IPS-15b (cell line): ENCODE measurements around the gene PLCH1.

Experiments used
- H3K27me3 ChIP-seq: one replicate; pipeline ENCODE4 v1.6.1; 2013; ENCODE audit warnings: low read length; ENCODE audit not compliant: control insufficient read depth, insufficient read depth
- H3K36me3 ChIP-seq: one replicate; pipeline ENCODE4 v1.6.1; 2013; ENCODE audit warnings: low read length; ENCODE audit not compliant: control insufficient read depth, insufficient read depth
- H3K4me1 ChIP-seq: one replicate; pipeline ENCODE4 v1.6.1; 2013; ENCODE audit warnings: mild to moderate bottlenecking, low read length; ENCODE audit not compliant: control insufficient read depth, insufficient read depth
- H3K4me3 ChIP-seq: one replicate; pipeline ENCODE4 v1.5.1; 2013; ENCODE audit warnings: low read depth, low read length
- H3K9ac ChIP-seq: one replicate; pipeline ENCODE4 v1.6.1; 2013; ENCODE audit warnings: low read depth, mild to moderate bottlenecking, low read length
- H3K9me3 ChIP-seq: one replicate; pipeline ENCODE4 v1.6.1; 2013; ENCODE audit warnings: mild to moderate bottlenecking, low read length; ENCODE audit not compliant: control insufficient read depth, insufficient read depth

Gene PLCH1

DNA sequence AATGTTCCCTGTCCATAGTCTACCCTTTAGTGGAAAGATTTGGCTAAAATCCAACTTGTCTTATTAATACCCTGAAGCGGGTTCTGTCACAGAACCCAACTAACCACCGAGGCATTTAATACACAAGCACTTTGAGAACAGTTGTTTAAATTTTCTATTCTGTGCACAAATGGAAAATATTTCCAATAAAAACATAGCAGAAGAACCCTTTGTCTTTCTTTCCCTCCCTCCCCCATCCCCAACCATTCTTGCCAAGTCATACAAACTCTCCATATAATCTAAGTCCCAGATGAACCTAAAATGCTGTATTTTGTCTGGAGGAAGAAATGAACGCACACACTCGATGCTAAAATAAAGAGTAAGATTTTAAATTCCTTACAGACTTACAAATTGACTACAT lies 324.5 kb downstream of the PLCH1 start:
- Histone ChIP-seq H3K27me3 (no peaks in the 10 kb centered on the region), H3K4me3 (no peak overlapping the region), H3K36me3 (no peaks in the 10 kb centered on the region), H3K4me1 (peaks cover 13% of the 10 kb centered on the region), H3K9me3 (no peaks in the 10 kb centered on the region), H3K9ac (no peak overlapping the region)

DNA sequence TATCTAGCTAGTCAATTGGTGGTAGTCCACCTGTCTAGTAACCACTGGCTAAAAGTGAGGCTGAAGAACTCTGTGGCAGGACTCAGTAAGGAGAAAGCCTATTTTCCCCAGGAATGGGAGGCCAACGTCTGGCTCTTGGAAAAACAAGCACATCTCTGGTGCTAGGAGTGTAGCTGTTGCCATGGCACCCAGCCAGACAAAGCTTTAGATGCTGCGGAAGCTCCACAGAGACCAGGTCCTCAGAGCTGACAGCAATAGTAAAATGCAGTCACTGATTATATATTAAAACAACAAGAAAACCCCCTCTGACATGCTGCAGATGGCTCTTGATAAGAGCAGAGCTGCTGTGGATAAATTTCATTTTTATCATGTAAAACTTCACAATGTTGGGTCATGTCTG lies 326.5 kb downstream of the PLCH1 start:
- Histone ChIP-seq H3K9me3 (no peaks in the 10 kb centered on the region), H3K27me3 (no peaks in the 10 kb centered on the region), H3K4me3 (no peak overlapping the region), H3K36me3 (no peaks in the 10 kb centered on the region), H3K4me1 (peaks cover 7% of the 10 kb centered on the region), H3K9ac (no peak overlapping the region)

DNA sequence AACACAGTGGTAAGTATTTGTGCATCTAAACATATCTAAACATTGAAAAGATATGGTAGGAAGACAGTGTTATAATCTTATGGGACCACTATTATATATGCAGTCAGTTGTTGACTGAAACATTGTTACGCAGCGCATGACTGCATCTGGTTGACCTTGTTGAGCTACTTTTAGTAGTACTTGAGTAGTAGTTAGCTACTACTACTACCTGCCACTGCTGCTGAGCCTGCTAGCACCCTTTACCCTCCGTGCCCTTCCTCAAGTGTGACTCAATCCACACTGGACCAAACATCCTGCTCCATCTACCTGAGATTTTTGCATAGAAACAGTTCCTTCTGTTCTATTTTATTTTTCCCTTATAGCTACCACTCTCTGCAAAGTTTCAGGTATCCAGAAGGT lies 327.8 kb downstream of the PLCH1 start:
- no peaks in the 10 kb centered on the region for H3K27me3 ChIP-seq
- no peak overlapping the region for H3K9ac ChIP-seq
- no peaks in the 10 kb centered on the region for H3K9me3 ChIP-seq
- H3K4me1 ChIP-seq: peaks cover 7% of the 10 kb centered on the region
- H3K4me3 ChIP-seq: no peak overlapping the region
- H3K36me3 ChIP-seq: no peaks in the 10 kb centered on the region

DNA sequence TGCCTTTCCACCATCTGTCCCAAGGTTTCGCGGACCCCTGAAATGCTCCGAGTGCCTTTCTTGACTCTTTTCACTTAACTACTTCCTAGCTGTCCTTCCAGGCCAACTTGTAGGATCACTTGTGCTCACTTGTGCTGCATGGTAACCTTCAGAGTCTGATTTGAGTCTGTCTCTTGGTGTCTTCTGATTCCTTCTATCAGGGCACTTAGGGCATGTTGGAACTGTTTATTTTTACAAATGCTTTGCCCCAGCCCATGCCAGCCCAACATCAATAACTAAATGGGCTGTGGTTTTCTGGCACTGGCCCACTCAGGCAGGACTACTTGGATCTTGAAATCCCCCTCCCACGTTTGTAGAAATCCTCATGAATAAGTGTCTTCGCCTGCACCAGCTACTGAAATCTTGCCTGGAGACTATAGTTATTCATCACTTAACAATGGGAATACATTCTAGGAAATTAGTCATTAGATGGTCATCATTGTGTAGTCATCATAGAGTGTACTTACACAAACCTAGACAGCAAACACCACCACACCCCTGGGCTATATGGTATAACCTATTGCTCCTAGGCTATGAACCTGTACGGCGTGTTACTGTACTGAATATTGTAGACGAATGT lies 328.3 kb downstream of the PLCH1 start:
- no peak overlapping the region for H3K9ac ChIP-seq
- H3K9me3 ChIP-seq: no peaks in the 10 kb centered on the region
- no peak overlapping the region for H3K4me3 ChIP-seq
- H3K4me1 ChIP-seq: peaks cover 7% of the 10 kb centered on the region
- H3K27me3 ChIP-seq: no peaks in the 10 kb centered on the region
- no peaks in the 10 kb centered on the region for H3K36me3 ChIP-seq

DNA sequence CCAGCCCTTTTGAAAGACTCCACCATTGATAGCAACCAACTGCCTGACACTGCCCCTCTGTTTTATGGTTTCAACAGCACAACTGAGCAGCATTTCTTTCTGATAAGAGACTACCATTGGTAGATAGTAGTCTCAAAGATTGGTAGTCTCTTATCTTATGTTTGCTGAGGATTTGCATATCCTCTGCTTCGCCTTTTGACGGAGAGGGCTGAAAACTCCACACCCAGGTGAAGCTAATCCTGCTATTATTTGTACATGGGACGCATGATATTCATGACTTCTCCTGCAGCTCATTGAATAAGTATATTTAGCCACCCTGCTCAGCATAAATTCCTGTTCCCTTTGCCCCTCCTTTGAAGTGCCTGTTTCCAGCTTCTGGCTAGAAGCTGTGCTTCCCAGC lies 332.0 kb downstream of the PLCH1 start:
- Histone ChIP-seq H3K4me3 (no peak overlapping the region), H3K36me3 (no peaks in the 10 kb centered on the region), H3K27me3 (no peaks in the 10 kb centered on the region), H3K9ac (no peak overlapping the region), H3K9me3 (no peaks in the 10 kb centered on the region), H3K4me1 (no peaks in the 10 kb centered on the region)

DNA sequence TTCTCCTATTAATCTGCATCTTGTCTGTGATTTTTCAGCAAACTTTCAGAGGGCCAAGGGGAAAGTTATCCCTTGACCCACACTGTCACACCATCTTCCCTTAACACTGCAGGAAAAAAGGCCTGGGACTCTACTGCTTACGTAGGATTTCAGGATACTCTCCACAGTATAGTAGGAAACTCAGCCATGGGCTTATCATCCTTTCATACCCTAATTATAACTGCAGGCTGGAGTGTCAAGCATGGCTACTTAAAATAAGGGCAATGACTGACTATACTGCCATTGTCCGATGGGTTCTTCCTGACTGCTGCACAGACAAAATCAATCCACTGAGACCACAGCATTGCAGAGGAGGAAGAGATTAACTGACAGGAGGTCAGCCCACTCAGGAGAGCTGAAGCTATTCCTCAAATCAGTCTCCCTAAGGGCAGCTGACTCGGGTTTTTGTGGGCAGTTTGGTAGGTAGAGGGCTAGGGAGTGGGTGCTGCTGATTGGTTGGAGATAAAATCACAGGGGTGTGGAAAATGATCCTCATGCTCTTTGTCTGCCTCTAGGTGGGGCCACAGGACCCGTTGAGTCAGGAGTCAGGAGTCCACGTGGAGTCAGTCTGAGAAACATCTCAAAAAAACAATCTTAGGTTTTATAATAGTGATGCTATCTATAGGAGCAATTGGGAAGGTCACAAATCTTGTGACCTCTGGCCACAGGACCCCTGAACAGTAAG lies 333.2 kb downstream of the PLCH1 start:
- Histone ChIP-seq H3K36me3 (no peaks in the 10 kb centered on the region), H3K9ac (no peak overlapping the region), H3K27me3 (no peaks in the 10 kb centered on the region), H3K4me1 (no peaks in the 10 kb centered on the region), H3K9me3 (no peaks in the 10 kb centered on the region), H3K4me3 (no peak overlapping the region)

DNA sequence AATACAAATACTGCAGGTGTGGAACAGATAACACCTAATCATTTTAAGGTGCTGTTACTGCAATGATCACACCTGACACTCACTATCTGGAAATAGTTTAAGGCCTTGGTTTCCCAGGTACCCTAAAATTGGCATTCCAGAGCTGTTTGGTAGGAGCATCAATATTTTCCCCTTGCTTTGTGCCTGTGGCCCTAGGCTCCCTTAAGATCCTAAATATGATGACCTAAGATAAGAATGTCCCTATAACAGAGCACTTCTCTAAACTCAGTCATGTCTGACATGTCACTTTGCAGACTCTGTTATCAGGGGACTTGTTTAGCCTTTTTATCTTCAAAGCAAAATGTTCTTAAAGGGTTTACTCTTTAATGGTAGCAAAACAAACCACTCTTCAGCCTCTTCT lies 335.5 kb downstream of the PLCH1 start:
- Histone ChIP-seq H3K36me3 (no peaks in the 10 kb centered on the region), H3K4me1 (no peaks in the 10 kb centered on the region), H3K9ac (no peak overlapping the region), H3K4me3 (no peak overlapping the region), H3K27me3 (no peaks in the 10 kb centered on the region), H3K9me3 (no peaks in the 10 kb centered on the region)

DNA sequence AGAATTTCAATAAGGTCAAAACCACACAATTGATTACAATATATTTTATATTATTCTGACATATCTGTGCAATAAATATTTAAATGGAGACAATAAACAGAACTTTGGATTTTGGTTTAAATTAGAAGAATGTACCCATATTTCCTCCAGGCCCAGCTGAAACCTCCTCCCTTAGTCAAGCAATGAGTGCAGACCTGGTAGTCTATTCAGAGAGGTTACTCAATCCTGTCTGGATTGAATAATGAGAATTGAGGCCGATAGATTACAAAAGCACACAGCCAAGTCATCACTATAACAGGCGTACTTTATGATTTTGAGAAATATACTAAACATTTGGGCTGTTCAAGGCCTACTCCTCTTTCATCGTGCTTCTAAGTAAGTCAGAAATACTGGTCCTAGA lies 336.9 kb downstream of the PLCH1 start:
- Histone ChIP-seq H3K9ac (no peak overlapping the region), H3K27me3 (no peaks in the 10 kb centered on the region), H3K4me1 (no peaks in the 10 kb centered on the region), H3K4me3 (no peak overlapping the region), H3K9me3 (no peaks in the 10 kb centered on the region), H3K36me3 (no peaks in the 10 kb centered on the region)

DNA sequence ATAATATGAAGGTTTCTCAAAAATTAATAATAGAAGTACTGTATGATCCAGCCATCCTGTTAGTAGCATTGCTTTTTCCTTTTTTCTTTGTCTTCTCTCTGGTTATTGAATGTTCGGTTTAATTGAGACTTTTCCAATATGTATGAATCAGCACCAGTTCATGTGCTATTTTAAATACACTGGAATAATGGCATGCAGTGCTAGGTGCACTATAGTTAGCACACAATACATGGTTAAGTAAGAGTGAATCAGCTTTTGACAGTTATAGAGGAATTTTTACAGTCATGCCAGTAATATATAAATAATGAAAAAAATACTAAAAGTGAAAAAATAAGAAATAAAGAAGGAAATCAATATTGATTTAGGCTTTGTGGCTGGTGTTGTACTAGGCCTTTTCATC lies 337.5 kb downstream of the PLCH1 start:
- no peak overlapping the region for H3K4me3 ChIP-seq
- H3K4me1 ChIP-seq: no peaks in the 10 kb centered on the region
- no peak overlapping the region for H3K9ac ChIP-seq
- H3K36me3 ChIP-seq: no peaks in the 10 kb centered on the region
- H3K27me3 ChIP-seq: no peaks in the 10 kb centered on the region
- no peaks in the 10 kb centered on the region for H3K9me3 ChIP-seq

DNA sequence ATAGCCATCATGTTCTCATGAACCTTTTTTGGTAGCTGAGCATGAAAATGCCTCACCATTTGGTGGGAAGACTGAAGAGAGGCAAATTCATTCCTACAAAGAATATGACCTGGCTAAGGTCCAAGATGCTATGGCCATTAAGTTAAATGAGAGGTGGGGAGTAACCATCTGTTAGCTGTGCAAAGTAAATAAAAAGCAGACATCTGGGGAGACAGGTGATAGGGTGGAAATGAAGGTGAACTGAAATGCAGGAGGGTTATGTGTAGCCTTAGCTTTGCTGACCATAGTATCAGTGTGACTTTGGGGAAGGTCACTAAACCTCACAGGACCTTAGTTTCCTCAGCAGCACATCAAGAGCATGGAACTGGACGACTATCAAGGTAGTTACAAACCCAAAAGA lies 340.4 kb downstream of the PLCH1 start:
- Histone ChIP-seq H3K9ac (no peak overlapping the region), H3K27me3 (no peaks in the 10 kb centered on the region), H3K36me3 (no peaks in the 10 kb centered on the region), H3K9me3 (no peaks in the 10 kb centered on the region), H3K4me3 (no peak overlapping the region), H3K4me1 (no peaks in the 10 kb centered on the region)

DNA sequence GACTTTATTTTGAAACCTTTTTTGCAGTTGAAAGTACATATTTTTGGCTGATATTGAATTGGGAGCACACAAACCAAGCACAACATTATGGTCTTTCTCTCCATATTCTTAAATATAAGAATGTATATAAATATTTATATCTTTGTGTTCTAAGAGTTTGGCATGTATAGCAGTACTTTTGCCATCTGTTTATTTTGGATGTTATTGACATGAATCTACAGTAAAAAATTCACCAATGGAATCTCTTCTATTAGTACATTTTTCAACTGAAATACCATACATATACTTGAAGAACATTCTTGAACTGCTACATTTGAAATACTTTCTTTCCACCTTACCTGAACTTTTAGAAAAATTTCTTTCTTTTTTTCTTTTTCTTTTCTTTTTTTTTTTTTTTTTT lies 342.2 kb downstream of the PLCH1 start:
- Histone ChIP-seq H3K4me3 (no peak overlapping the region), H3K4me1 (no peaks in the 10 kb centered on the region), H3K9ac (no peak overlapping the region), H3K9me3 (no peaks in the 10 kb centered on the region), H3K36me3 (no peaks in the 10 kb centered on the region), H3K27me3 (no peaks in the 10 kb centered on the region)

DNA sequence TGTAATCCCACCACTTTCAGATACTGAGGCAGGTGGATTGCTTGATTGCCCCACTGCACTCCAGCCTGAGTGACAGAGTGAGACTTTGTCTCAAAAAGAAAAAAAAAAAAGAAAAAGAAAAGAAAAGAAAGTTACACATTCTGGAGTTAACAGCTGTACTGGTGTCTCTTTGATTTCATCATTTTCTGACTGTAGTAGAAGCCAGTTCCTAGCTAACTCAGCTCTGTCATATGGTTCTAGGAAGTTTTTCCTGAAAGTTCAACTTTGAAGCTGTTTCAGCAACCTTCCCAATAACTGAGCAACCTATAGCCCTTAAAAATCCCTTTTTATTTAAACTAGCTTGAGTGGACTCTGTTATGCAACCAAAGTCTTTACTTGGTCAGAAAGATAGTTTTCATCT lies 346.8 kb downstream of the PLCH1 start:
- H3K4me1 ChIP-seq: no peaks in the 10 kb centered on the region
- no peak overlapping the region for H3K9ac ChIP-seq
- H3K27me3 ChIP-seq: no peaks in the 10 kb centered on the region

More for the DNA sequence above, 346.8 kb downstream of the PLCH1 start:
- Histone ChIP-seq H3K4me3 (no peak overlapping the region), H3K36me3 (no peaks in the 10 kb centered on the region), H3K9me3 (no peaks in the 10 kb centered on the region)
